Astrocyte (in vitro differentiated cells and primary cell): Measurements from ENCODE around the gene IGF2BP2.

Experiments
- CTCF ChIP-seq: IDR thresholded peaks from 2 replicates; pipeline ENCODE4 v1.5.1; 2011; ENCODE audit warnings: low read depth, mild to moderate bottlenecking, inconsistent platforms, low read length, moderate library complexity; ENCODE audit not compliant: insufficient read depth
- EZH2 ChIP-seq: IDR thresholded peaks from 2 replicates; pipeline ENCODE4 v1.6.1; 2012; ENCODE audit warnings: mild to moderate bottlenecking, low read length, inconsistent platforms; ENCODE audit not compliant: insufficient read depth

DNA sequence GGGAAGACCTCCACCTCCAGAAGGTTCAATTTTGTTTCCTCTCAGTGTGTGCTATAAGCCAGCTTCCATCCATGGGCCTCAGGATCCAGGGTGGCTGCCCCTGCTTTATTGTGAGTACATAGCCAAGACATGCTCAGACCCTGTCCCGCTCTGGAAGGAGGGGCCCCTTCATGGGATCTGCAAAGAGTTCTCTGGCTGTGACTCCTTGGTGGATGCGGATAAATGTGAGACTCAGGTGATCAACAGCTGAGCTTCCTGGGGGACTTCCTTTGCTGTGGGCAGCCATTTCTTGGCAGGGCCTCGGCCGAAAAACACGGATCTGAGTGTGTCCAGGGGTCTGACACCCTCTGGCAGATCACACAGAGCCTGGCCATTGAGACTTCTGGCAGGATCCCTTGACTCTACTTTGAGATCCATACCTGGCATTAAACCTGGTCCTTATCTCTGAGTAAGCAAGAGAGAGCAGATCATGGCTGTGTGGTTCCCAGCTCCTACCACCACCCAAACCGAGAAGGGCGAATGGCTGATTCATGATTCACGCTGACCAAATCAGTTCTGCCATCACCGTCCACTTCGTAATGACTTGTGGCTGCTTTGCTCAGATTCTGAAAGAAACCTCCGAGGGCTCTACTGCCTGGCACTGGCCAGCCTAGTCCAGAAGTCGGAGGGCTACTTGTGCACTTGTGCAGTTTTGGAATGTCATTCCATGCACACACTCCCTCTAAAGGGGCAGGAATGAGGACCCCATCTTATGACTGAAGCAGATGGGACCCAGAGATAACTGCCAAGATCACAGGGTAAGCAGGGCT is 170.7 kb downstream of the IGF2BP2 start:
- TF ChIP-seq CTCF (no peak), EZH2 (no peak)
